Raji (cell line): ENCODE data around the gene ARHGEF25.
A peak's percentile ranks its signal among the peaks of the same experiment; 100 is the strongest.

Source experiments
- POLR2A ChIP-seq: IDR thresholded peaks from 2 replicates; pipeline ENCODE4 v1.6.1; 2011; ENCODE audit warnings: low read depth, low read length, control low read depth; ENCODE audit not compliant: insufficient read depth

Gene ARHGEF25

GRCh38 chr12:57632073-57632957 is 21.1 kb downstream of the ARHGEF25 start:
- TF ChIP-seq POLR2A = no peak

- peak; percentile 39; the same call in 1 of the 2 replicates for TF ChIP-seq POLR2A
Observed at GRCh38 chr12:57632958-57633840, 22.0 kb downstream of the ARHGEF25 start, which contains the start of gene B4GALNT1. Gene B4GALNT1 (minus strand): TSS chr12:57633201. CDS start chr12:57632132, 1,069 bp downstream.

GRCh38 chr12:57637364-57637763 is 26.1 kb downstream of the ARHGEF25 start:
- TF ChIP-seq POLR2A = no peak

GRCh38 chr12:57638096-57638495 is 26.9 kb downstream of the ARHGEF25 start:
- TF ChIP-seq POLR2A = no peak

GRCh38 chr12:57640175-57641042 is 29.2 kb downstream of the ARHGEF25 start:
- no peak for TF ChIP-seq POLR2A

- no peak for TF ChIP-seq POLR2A
Observed at GRCh38 chr12:57641699-57642442, 30.6 kb downstream of the ARHGEF25 start.

GRCh38 chr12:57654042-57654441 is 42.8 kb downstream of the ARHGEF25 start:
- TF ChIP-seq POLR2A = no peak

- TF ChIP-seq POLR2A = no peak
Observed at GRCh38 chr12:57655541-57656240, 44.5 kb downstream of the ARHGEF25 start.

GRCh38 chr12:57657744-57658143 is 46.5 kb downstream of the ARHGEF25 start:
- no peak for TF ChIP-seq POLR2A

GRCh38 chr12:57658890-57659289 is 47.7 kb downstream of the ARHGEF25 start:
- no peak for TF ChIP-seq POLR2A

GRCh38 chr12:57661376-57661775 is 50.1 kb downstream of the ARHGEF25 start:
- no peak for TF ChIP-seq POLR2A
